ENCODE results near the gene PRPF4.
"Not testable (repeated sequence)": the region's sequence is repeated elsewhere in the genome, so short reads cannot be mapped to it uniquely, and the experiment has no call there.

PRPF4 gene

DNA sequence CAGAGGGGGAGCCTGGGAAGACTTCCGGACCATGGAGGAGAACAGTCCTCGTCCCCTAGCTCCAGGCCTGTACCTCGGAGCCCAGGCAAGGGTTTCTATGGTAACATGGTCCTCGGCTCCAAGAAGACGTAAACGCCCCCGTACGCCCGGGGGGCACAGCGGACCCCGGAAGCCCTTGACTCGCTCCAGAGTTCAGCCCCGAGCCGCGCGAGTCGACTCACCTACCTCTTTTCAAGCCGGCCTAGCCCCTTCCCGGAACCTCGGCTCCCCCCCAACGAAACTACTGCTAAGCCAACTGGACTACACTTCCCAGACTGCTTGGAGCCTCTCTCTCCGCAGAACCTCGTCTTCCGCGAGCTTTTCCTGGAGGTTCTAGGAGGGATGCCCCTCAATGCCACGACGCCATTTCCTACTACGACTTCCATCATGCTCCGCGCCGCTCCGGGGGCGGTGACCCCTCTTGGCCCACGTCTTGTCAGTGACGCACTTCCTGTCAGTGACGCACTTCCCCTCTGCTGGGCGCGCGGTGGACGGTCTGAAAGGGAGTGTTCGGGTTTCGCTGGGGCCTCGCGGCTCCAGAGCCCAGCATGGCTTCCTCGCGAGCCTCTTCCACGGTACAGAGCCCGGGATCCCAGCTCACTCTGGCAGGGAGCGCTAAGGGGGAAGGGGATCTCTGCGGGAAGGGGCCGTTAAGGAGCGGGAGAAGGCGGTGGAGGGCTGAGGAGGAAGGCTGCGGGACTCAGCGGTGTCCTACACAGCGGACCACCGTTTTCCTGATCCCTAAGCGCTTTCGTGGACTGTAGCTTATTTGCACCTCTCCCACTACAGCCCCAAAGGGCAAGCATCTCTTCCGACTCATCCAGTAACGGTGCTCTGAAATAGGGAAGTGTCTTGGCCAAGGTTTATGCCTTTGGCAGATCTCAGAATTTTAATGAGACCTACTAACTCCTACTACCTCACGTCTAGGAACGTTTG lies at the start of gene PRPF4, which contains the start of gene CDC26:
Gene PRPF4 (plus strand): TSS at position 502 of the 975 bp plus-strand sequence. CDS start 86 bp downstream, at position 588.
Gene CDC26 (minus strand): TSS at position 416 of the 975 bp plus-strand sequence. CDS start 3,065 bp downstream, outside the sequence.
- DNase-seq = peak; percentile 87 to 99 (median 96)

DNA sequence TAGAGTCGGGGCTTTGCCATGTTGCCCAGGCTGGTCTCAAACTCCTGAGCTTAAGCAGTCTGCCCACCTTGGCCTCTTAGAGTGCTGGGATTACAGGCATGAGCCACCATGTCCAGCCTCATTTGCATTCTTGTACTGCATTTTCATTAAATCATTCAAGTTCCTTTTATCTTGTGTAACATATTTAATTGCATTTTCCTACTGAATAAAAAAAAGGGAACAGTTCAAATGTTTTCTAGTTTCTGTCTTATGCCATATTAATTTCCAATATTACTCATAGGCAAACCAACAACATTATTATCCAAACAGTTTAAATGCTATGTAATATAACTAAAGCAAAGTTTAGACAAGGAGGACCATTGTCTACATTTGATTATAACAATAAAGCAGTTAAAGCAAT lies 48.0 kb upstream of the PRPF4 start:
- DNase-seq = no peak

- DNase-seq = no peak
Observed at GRCh38 chr9:113228130-113228665, 47.3 kb upstream of the PRPF4 start.

GRCh38 chr9:113231701-113232100 lies 43.8 kb upstream of the PRPF4 start:
- no peak for DNase-seq

DNA sequence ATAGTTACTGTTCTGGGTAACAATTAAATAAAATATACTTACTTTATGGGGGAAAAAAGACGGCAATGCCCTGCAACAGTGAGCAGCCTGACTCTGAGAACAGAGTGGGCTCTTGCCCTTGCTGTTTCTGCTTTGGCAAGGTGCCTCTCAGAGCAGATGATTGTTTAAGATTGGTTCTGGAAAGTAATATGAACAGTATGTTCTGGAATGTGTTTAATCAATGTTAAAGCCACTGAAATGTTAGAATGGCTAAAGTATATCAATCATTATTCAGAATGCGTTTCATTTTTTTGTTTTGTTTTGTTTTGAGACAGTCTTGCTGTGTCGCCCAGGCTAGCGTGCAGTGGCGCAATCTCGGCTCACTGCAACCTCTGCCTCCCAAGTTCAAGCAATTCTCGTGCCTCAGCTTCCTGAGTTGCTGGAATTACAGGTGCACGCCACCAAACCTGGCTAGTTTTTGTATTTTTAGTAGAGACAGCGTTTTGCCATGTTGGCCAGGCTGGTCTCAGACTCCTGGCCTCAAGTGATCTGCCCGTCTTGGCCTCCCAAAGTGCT lies 39.7 kb upstream of the PRPF4 start:
- not testable (repeated sequence) for DNase-seq

DNA sequence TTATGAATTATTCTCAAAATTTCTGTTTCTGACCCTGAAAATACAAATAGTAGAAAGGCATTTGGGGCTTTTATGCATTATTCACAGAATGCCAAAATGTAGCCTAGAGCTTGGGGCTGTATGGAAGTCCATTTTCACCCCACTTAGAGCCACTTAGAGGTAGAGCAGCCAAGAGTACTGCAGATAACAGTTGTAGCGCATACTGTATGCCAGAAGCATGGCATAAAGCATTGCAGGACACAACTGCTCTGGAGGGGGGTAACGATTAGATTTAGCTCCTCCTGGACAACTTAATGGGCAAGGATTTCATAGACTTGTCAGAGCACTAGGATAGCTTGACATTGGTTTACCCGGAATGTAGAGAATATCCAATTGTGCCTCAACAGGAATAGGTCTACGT lies 38.4 kb upstream of the PRPF4 start:
- no peak for DNase-seq

GRCh38 chr9:113238202-113238858 lies 37.1 kb upstream of the PRPF4 start:
- no peak for DNase-seq

DNA sequence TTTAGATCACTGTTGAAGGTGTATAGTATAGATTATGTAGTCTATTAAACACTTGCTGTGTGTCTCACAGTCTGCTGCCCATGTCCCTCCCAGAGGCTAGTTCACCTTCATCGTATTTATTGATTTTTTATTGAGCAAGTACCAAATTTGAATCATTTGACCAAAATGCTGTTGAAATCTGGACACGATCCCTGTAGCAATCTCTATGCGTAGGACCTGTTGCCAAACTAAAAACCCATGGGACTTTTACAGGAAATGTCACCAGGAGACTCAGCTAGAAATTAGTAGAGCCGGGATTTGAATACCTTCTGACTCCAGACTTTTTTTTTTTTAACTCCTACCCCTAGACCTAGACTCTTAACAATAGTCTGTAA lies 36.6 kb upstream of the PRPF4 start:
- DNase-seq = no peak

GRCh38 chr9:113241161-113241560 lies 34.3 kb upstream of the PRPF4 start:
- no peak for DNase-seq

DNA sequence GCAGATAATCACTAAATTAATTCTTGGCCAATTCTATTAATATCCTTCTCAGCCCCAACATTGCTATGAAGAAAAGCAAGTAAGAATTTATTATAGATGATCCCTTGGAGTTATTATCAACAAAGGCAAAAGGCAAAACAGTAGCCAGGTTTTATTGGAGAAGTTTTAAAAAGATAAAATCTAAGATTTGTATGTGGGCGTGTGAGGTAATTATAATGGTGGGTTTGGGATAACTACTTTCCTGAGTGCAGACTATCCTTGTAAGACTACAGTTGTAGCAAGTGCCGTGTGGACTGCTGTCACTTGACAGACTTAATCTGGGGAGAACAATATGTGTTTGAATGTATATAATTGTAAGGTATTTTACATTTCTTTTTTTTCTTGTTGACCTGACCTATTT lies 30.9 kb upstream of the PRPF4 start:
- DNase-seq = no peak

DNA sequence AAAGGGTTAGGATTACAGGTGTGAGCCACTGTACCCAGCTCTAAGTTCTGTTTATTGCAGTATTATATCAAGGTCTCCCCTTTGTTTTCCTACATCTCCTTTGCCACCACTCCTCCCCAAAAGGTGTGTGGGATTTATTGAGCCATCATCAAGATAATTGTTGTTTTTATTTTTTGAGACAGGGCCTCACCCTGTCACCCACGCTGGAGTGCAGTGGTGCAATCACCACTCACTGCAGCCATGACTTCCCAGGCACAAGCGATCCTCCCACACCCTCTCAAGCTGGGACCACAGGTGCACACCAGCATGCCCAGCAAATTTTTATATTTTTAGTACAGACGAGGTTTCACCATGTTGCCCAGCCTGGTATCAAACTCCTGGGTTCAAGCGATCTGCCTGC lies 29.6 kb upstream of the PRPF4 start:
- no peak for DNase-seq

- DNase-seq = no peak
Observed at GRCh38 chr9:113246928-113247327, 28.5 kb upstream of the PRPF4 start.

DNA sequence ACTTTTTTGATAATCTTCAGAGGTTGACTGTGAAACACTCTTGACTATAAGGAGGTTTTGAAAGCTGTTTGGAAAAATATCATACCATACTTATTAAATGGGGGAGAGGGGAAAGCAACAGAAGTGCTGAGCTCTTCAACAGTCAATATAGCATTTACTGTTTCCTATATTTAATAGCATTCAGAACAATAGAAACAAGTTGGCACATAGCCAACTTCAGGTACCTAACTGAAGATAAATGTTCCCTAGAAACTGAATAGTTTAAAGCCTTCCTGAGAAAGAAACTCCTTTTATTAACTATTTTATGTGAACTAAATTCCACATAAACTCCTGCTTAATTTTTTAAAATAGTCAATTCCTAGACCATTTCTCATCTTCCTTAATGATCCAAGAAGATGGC lies 27.8 kb upstream of the PRPF4 start:
- DNase-seq = no peak

DNA sequence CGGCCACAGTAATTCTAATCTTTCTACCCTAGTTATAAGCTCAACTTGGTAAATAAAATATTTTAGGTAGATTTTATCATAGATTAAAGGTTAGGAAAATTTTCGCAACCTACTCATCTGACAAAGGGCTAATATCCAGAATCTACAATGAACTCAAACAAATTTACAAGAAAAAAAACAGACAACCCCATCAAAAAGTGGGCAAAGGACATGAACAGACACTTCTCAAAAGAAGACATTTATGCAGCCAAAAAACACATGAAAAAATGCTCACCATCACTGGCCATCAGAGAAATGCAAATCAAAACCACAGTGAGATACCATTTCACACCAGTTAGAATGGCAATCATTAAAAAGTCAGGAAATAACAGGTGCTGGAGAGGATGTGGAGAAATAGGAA lies 25.8 kb upstream of the PRPF4 start:
- not testable (repeated sequence) for DNase-seq

GRCh38 chr9:113250807-113251206 lies 24.7 kb upstream of the PRPF4 start:
- DNase-seq = no peak

GRCh38 chr9:113254991-113255390 lies 20.5 kb upstream of the PRPF4 start:
- DNase-seq = no peak

GRCh38 chr9:113255438-113255837 lies 20.0 kb upstream of the PRPF4 start:
- DNase-seq = no peak

DNA sequence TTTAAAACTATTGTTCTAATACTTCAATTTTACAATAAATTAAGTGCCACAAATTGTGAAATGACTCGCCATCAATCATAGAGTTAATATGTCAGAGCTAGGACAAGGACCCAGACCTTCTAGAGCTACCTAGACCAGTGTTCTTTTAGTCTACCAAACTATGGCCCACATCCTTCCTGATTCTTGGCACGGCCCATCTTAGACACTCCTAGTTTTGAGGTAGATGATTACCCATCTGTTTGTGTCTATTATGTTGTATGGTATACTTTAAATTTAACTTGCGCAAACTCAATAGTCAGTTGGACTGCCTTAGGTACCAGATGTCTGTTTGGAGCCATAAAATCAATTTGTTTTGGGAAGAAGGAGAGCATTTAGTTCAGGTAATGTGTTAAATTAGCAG lies 17.6 kb upstream of the PRPF4 start:
- no peak for DNase-seq

DNA sequence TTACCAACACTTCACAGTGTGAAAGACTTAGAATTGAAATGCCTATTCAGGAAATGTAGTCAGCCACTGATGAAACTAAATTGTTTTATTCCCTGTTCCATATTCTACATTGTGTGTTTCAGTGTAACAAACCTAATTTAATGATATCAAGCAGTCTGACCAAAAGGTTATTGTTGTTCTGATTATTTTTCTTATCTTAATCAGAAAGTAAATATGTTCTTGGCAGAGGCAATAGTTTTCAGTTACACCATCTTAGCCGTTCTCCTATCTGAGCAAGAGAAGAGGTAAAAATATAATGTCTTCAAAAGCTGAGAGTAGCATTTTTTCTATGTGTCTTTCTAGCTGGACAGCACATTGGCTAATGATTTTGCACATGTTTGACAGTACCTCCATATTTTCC lies 17.2 kb upstream of the PRPF4 start:
- DNase-seq = no peak

- DNase-seq = no peak
Observed at GRCh38 chr9:113261917-113262671, 13.4 kb upstream of the PRPF4 start.

- DNase-seq = no peak
Observed at GRCh38 chr9:113266174-113266573, 9.3 kb upstream of the PRPF4 start.

Data from anterior cingulate cortex (tissue), 58 donors.